Testis (tissue), 5 donors: ENCODE results near the gene CPA3. TPM values are rescaled to one million over a fixed set of nuclear protein-coding genes. Genes with fewer than 3 reads are reported as not detected.

Experiments used
- DNase-seq: peaks from one replicate; pipeline ENCODE4 v3.0.0-alpha.2; 2019
- H3K27ac ChIP-seq, 2 donors: fragments of 200-600 bp; sonication (generic); one replicate each; pipeline ENCODE4 v1.5.1; 2019
- H3K27me3 ChIP-seq: fragments of 200-600 bp; sonication (generic); one replicate; pipeline ENCODE4 v1.5.1; 2019
- H3K36me3 ChIP-seq: fragments of 200-600 bp; sonication (generic); one replicate; pipeline ENCODE4 v1.5.1; 2017; ENCODE audit warnings: low read depth; ENCODE audit errors: missing control alignments
- H3K4me1 ChIP-seq: fragments of 200-600 bp; sonication (generic); one replicate; pipeline ENCODE4 v1.5.1; 2019
- H3K4me3 ChIP-seq, 2 donors: fragments of 200-600 bp; sonication (generic); one replicate each; pipeline ENCODE4 v1.5.1; 2017 to 2019
- H3K9me3 ChIP-seq: fragments of 200-600 bp; sonication (generic); one replicate; pipeline ENCODE4 v1.5.1; 2017
- POLR2A ChIP-seq: fragments of 450-650 bp; IDR thresholded peaks from one replicate; pipeline ENCODE4 v1.6.1; 2017; ENCODE audit warnings: antibody characterized with exemption, mild to moderate bottlenecking, moderate library complexity
- WGBS, 2 donors: methylation state at CpG; one replicate each; pipeline ENCODE4 v1.1.5; 2018; 5-methylcytosine and 5-hydroxymethylcytosine counted together
- intact Hi-C: fragments of 100-400 bp; cut with DNase I; formaldehyde crosslinking; loops from one replicate; pipeline ENCODE4 v1.15.1; 2023; ENCODE audit warnings: low total_unique reads
- long read RNA-seq, 2 donors: transcript quantifications; one replicate each; lab custom pipeline, GENCODE V29; 2026
- polyA plus RNA-seq: library from polyadenylated mRNA; stranded (reverse); fragments of 350-450 nt; fragmentation: Illumina TruSeq; extraction: RNeasy Lipid Tissue Mini Kit (QIAGEN cat#74804); gene quantifications from one replicate; pipeline ENCODE4 v1.2.3, GENCODE V29; 2014; ENCODE audit warnings: low read depth, low replicate concordance; ENCODE audit not compliant: insufficient read depth
- total RNA-seq, 2 donors: library from RNA; depleted of rRNA; stranded (reverse); fragments of >200 nt; gene quantifications; one replicate each; pipeline ENCODE4 v1.2.3, GENCODE V29; 2016
- TF ChIP-seq, protein P1 (sequence below), 3 experiments: fragments of 450-650 bp in 2 of 3; fragments of 200-600 bp in 1 of 3; sonication (generic) in 1 of 3; IDR thresholded peaks; one replicate each; pipeline ENCODE4 v1.5.1; 2016 to 2019; ENCODE audit warnings: antibody characterized with exemption in 3 of 3, mild to moderate bottlenecking in 2 of 3, moderate library complexity in 1 of 3

Gene CPA3
- total RNA-seq = 1 to 10 TPM in 1 of 2 donors, under 1 TPM in 1; 0.71 to 6.4 TPM
- 4.6 TPM for polyA plus RNA-seq
- long read RNA-seq, donor 1 = 0 reads
- long read RNA-seq, donor 2 = 0 reads

DNA sequence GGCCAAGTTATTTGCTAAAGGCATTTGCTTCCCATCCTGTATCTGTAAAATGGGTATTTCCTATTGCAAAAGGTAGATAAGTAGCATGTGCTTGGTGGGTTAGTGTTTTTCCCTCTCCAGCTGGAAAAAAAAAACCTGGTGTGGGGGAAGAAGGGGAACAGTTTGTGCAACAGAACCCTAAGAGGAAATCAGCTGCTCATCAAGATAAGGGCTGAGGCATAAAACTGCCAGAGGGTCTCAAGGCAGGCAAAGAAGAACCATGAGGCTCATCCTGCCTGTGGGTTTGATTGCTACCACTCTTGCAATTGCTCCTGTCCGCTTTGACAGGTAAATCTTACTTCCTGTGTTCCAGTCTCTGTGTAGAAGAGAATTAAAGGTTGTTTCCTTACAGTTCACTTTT, at the start of gene CPA3:
Gene CPA3, plus strand, starts transcription at position 248 of the 400 bp plus-strand sequence. Its CDS starts 12 bp downstream, at position 260.
- no peak within 1 kb of the TSS for H3K4me3 ChIP-seq
- 83 to 88% methylated on average over 1 of the region's 1 CpG for WGBS, 2 donors
- H3K27ac ChIP-seq = no peak within 1 kb of the TSS
- no peaks in the 10 kb centered on the region for H3K4me1 ChIP-seq
- no peaks in the 10 kb centered on the region for H3K9me3 ChIP-seq
- H3K36me3 ChIP-seq = no peaks in the 10 kb centered on the region
- H3K27me3 ChIP-seq = no peaks in the 10 kb centered on the region
- TF ChIP-seq, protein P1, sequence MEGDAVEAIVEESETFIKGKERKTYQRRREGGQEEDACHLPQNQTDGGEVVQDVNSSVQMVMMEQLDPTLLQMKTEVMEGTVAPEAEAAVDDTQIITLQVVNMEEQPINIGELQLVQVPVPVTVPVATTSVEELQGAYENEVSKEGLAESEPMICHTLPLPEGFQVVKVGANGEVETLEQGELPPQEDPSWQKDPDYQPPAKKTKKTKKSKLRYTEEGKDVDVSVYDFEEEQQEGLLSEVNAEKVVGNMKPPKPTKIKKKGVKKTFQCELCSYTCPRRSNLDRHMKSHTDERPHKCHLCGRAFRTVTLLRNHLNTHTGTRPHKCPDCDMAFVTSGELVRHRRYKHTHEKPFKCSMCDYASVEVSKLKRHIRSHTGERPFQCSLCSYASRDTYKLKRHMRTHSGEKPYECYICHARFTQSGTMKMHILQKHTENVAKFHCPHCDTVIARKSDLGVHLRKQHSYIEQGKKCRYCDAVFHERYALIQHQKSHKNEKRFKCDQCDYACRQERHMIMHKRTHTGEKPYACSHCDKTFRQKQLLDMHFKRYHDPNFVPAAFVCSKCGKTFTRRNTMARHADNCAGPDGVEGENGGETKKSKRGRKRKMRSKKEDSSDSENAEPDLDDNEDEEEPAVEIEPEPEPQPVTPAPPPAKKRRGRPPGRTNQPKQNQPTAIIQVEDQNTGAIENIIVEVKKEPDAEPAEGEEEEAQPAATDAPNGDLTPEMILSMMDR (IDR thresholded peaks at IDR 0.05) = no peak
- TF ChIP-seq POLR2A = no peak
- no peak for DNase-seq
- intact Hi-C loops = loop anchor here (10.0 kb wide), 1 partner anchor 80 kb away; no protein-coding TSS in a partner anchor

DNA sequence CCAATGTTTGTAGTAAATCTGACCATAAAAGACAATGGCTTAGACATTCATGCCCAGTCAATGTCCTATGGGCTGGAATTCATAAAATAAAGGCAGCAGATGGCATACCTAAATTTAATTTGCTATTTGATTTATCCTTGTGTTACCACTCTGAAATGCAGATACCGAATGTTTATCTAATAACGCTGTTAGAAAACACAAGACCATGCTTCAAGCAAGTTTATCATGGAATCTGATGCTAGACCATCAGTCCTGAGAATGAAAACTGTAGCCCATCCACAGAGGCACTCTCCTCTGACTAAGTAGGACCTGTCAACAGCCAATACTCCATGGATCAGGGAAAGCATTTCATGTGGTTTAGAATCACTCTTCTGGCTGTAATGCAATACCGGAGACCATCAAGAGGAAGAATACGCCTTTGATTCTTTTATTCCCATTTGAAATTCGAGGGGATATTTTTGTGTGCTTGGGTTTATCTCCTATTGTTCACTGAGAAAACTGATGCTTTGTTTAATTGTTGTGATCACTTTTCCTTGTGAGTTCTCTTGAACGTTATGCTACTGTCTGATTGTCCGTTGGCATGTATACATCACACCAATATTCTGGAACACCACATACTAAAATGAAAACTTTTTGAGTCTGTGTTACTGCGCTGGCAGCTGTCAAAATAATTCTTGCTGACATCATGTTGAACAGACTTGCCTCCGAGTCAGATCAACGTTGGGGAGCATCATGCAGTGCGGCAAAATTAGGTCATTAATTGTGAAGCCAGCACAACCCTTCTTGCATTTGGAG, 49.6 kb upstream of the CPA3 start:
- TF ChIP-seq POLR2A = no peak
- TF ChIP-seq, protein P1 (IDR thresholded peaks at IDR 0.05) = no peak
- H3K4me3 ChIP-seq = no peak overlapping the region
- no peaks in the 10 kb centered on the region for H3K9me3 ChIP-seq
- WGBS, 2 donors = 81 to 86% methylated on average over 11 of the region's 11 CpGs
- no peak for DNase-seq
- no peaks in the 10 kb centered on the region for H3K36me3 ChIP-seq
- no peaks in the 10 kb centered on the region for H3K27me3 ChIP-seq
- no peaks in the 10 kb centered on the region for H3K4me1 ChIP-seq
- intact Hi-C loops = no loop called here
- no peak overlapping the region for H3K27ac ChIP-seq

DNA sequence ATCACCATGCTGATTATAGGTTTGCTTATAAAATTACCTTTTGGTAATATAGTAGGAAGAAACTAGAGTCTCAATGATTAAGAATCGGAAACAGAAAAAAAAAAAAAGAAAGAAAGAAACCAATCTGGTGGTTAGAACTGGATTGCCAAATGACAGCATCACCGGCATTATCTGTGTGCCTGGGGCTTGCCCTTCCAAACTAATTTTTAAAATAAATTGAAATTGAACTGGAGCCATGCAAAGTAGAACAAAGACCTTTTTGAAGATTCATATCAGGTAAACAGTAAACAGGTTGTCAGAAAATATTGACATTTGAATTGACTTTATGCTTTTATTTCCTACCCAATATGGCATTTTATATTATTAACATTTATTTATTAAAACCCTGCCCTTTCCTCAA, 48.7 kb upstream of the CPA3 start:
- WGBS, 2 donors = 87 to 89% methylated on average over 2 of the region's 2 CpGs
- Histone ChIP-seq H3K36me3 (no peaks in the 10 kb centered on the region), H3K27ac (no peak overlapping the region), H3K9me3 (no peaks in the 10 kb centered on the region), H3K27me3 (no peaks in the 10 kb centered on the region), H3K4me3 (no peak overlapping the region), H3K4me1 (no peaks in the 10 kb centered on the region)
- TF ChIP-seq POLR2A = no peak
- TF ChIP-seq, protein P1 (IDR thresholded peaks at IDR 0.05) = no peak
- no peak for DNase-seq
- intact Hi-C loops = no loop called here

GRCh38 chr3:148816981-148817525, 48.0 kb upstream of the CPA3 start:
- DNase-seq = no peak
- 55 to 64% methylated on average over 3 of the region's 3 CpGs for WGBS, 2 donors
- no peaks in the 10 kb centered on the region for H3K9me3 ChIP-seq
- no peaks in the 10 kb centered on the region for H3K27me3 ChIP-seq
- intact Hi-C loops = no loop called here
- H3K4me1 ChIP-seq = no peaks in the 10 kb centered on the region
- no peak overlapping the region for H3K27ac ChIP-seq
- H3K4me3 ChIP-seq = no peak overlapping the region
- no peaks in the 10 kb centered on the region for H3K36me3 ChIP-seq
- TF ChIP-seq, protein P1 (IDR thresholded peaks at IDR 0.05) = no peak
- no peak for TF ChIP-seq POLR2A
